Ovary (tissue), 9 donors: ENCODE results near the gene OR2T27. TPM values are rescaled to one million over a fixed set of nuclear protein-coding genes. Genes with fewer than 3 reads are reported as not detected.

Experiments used
- DNase-seq, 5 donors: peaks; one replicate each; pipeline ENCODE4 v3.0.0-alpha.2; 2019 to 2020
- H3K27ac ChIP-seq, 2 donors: fragments of 200-600 bp; one replicate each; pipeline versions ENCODE4 v1.5.1 to v1.8.0; 2019 to 2022
- H3K27me3 ChIP-seq: fragments of 200-600 bp; one replicate; pipeline ENCODE4 v1.8.0; 2022
- H3K36me3 ChIP-seq: fragments of 200-600 bp; sonication (generic); one replicate; pipeline ENCODE4 v1.5.1; 2019
- H3K4me1 ChIP-seq: one replicate; pipeline ENCODE4 v1.8.1; 2013; ENCODE audit warnings: mild to moderate bottlenecking, moderate library complexity; ENCODE audit not compliant: insufficient read depth
- H3K4me3 ChIP-seq: fragments of 200-600 bp; sonication (generic); one replicate; pipeline ENCODE4 v1.5.1; 2017
- H3K9me3 ChIP-seq, 2 donors: fragments of 200-600 bp in 1 of 2; sonication (generic) in 1 of 2; one replicate each; pipeline versions ENCODE4 v1.5.1 to v1.8.1; 2013 to 2019; ENCODE audit warnings: mild to moderate bottlenecking in 1 of 2, moderate library complexity in 1 of 2
- CTCF ChIP-seq, 3 donors: fragments of 450-650 bp in 2 of 3; fragments of 200-600 bp in 1 of 3; IDR thresholded peaks; one replicate each; pipeline versions ENCODE4 v1.5.1 to v1.8.0; 2016 to 2022; ENCODE audit warnings: antibody characterized with exemption in 3 of 3, mild to moderate bottlenecking in 1 of 3
- EP300 ChIP-seq: sonication (generic); formaldehyde crosslinking; IDR thresholded peaks from one replicate; pipeline ENCODE4 v1.6.1; 2017; ENCODE audit warnings: antibody characterized with exemption
- POLR2A ChIP-seq: fragments of 450-650 bp; IDR thresholded peaks from one replicate; pipeline ENCODE4 v1.6.1; 2017; ENCODE audit warnings: antibody characterized with exemption, mild to moderate bottlenecking, moderate library complexity
- WGBS, 3 donors: extraction: QIAGEN DNeasy Blood & Tissue Kit in 1 of 3; methylation state at CpG; one replicate each; pipeline versions ENCODE4 v1.1.5 to v1.1.7; 2013 to 2017; 5-methylcytosine and 5-hydroxymethylcytosine counted together
- intact Hi-C, 4 donors: fragments of 100-400 bp; cut with DNase I; formaldehyde crosslinking; loops; one replicate each; pipeline versions ENCODE4 v1.11.0 to v1.15.1; 2022 to 2023
- polyA plus RNA-seq, 2 donors: library from polyadenylated mRNA; stranded (reverse); fragments of 200-250 nt in 1 of 2; fragments of 350-450 nt in 1 of 2; fragmentation: Illumina TruSeq in 1 of 2; extraction: RNeasy Lipid Tissue Mini Kit (QIAGEN cat#74804) in 1 of 2; gene quantifications; one replicate each; pipeline ENCODE4 v1.2.3, GENCODE V29; 2013 to 2014
- total RNA-seq, 7 donors: library from RNA; depleted of rRNA in 2 of 7; stranded (reverse); fragments of >200 nt in 2 of 7; fragmentation: NEBNext Ultra II Directional in 3 of 7; extraction: Animal tissue kit (Norgen Biotek cat#: 25700) in 3 of 7; gene quantifications; one replicate each; pipeline versions ENCODE4 v1.1.0 to v1.2.4, GENCODE V29; 2016 to 2023
- donor health status: DM: no; HTN: no; CAD: no; lungs with moderate emphysema.
- donor health status: DM: no; HTN: no; CAD: no.
- donor health status: Bipolar disorder and iron deficiency.
- donor health status: DM: yes; HTN: yes; CAD: no.
- donor health status: DM: no; HTN: no; CAD: no.
- donor health status: DM: yes; HTN: yes; CAD: no.

OR2T27 gene
- total and polyA plus RNA-seq, 9 donors = 0.11 TPM; not detected in 8

- 76 to 80% (median 77%) methylated on average over 6 of the region's 6 CpGs for WGBS, 3 donors
- no peaks in the 10 kb centered on the region for H3K9me3 ChIP-seq
- no peak overlapping the region for H3K27ac ChIP-seq
- TF ChIP-seq CTCF (IDR thresholded peaks at IDR 0.05) (no peak), EP300 (no peak), POLR2A (no peak)
- H3K4me1 ChIP-seq = no peaks in the 10 kb centered on the region
- no peaks in the 10 kb centered on the region for H3K27me3 ChIP-seq
- intact Hi-C loops = no loop called here
- no peak for DNase-seq
- H3K36me3 ChIP-seq = no peaks in the 10 kb centered on the region
- H3K4me3 ChIP-seq = no peak overlapping the region
These were observed 42.6 kb upstream of the OR2T27 start for GRCh38 chr1:248697907-248698306.

- H3K36me3 ChIP-seq = no peaks in the 10 kb centered on the region
- TF ChIP-seq EP300 = no peak
- no peak for TF ChIP-seq CTCF (IDR thresholded peaks at IDR 0.05)
- TF ChIP-seq POLR2A = no peak
- DNase-seq = no peak
- H3K4me3 ChIP-seq = no peak overlapping the region
- H3K4me1 ChIP-seq = no peaks in the 10 kb centered on the region
- H3K9me3 ChIP-seq = no peaks in the 10 kb centered on the region
- no peaks in the 10 kb centered on the region for H3K27me3 ChIP-seq
- H3K27ac ChIP-seq = no peak overlapping the region
- intact Hi-C loops = no loop called here
- 81 to 86% (median 83%) methylated on average over 3 of the region's 3 CpGs for WGBS, 3 donors
These were observed 41.4 kb upstream of the OR2T27 start for GRCh38 chr1:248696774-248697173.

- Histone ChIP-seq H3K4me3 (no peak overlapping the region), H3K9me3 (no peaks in the 10 kb centered on the region), H3K4me1 (no peaks in the 10 kb centered on the region), H3K27ac (no peak overlapping the region), H3K27me3 (no peaks in the 10 kb centered on the region), H3K36me3 (no peaks in the 10 kb centered on the region)
- 70 to 83% (median 82%) methylated on average over 3 of the region's 3 CpGs for WGBS, 3 donors
- no peak for DNase-seq
- intact Hi-C loops = no loop called here
- TF ChIP-seq EP300 = no peak
- TF ChIP-seq POLR2A = no peak
- no peak for TF ChIP-seq CTCF (IDR thresholded peaks at IDR 0.05)
These were observed 40.9 kb upstream of the OR2T27 start for GRCh38 chr1:248696261-248696660.

GRCh38 chr1:248695451-248696132 is 40.3 kb upstream of the OR2T27 start:
- TF ChIP-seq EP300 (no peak), CTCF (IDR thresholded peaks at IDR 0.05) (no peak), POLR2A (no peak)
- Histone ChIP-seq H3K27me3 (no peaks in the 10 kb centered on the region), H3K9me3 (no peaks in the 10 kb centered on the region), H3K27ac (no peak overlapping the region), H3K36me3 (no peaks in the 10 kb centered on the region), H3K4me1 (no peaks in the 10 kb centered on the region), H3K4me3 (no peak overlapping the region)
- DNase-seq = no peak
- 74 to 82% (median 81%) methylated on average over 13 of the region's 13 CpGs for WGBS, 3 donors
- intact Hi-C loops = no loop called here
